Right lobe of liver (tissue), 6 donors: ENCODE data around the gene CARHSP1. TPM values are rescaled to one million over a fixed set of nuclear protein-coding genes. Genes with fewer than 3 reads are reported as not detected.

ENCODE experiments used
- ATAC-seq, 4 donors: fragments of 200-7000 bp; cut with Tn5 transposase; one replicate each; pipeline ENCODE4 v1.9.1; 2020; ENCODE audit warnings: mild to moderate bottlenecking in 4 of 4, moderate library complexity in 4 of 4
- DNase-seq, 3 donors: peaks; one replicate each; pipeline ENCODE4 v3.0.0-alpha.2; 2020
- H3K27ac ChIP-seq, 3 donors: fragments of 200-600 bp; one replicate each; pipeline ENCODE4 v1.8.0; 2022
- H3K27me3 ChIP-seq, 2 donors: fragments of 200-600 bp; one replicate each; pipeline ENCODE4 v1.8.0; 2022
- H3K36me3 ChIP-seq, 4 donors: fragments of 200-600 bp; sonication (generic) in 1 of 4; one replicate each; pipeline versions ENCODE4 v1.5.1 to v1.8.0; 2017 to 2022; ENCODE audit warnings: control low read depth in 1 of 4
- H3K4me1 ChIP-seq, 4 donors: fragments of 200-600 bp; sonication (generic) in 1 of 4; one replicate each; pipeline versions ENCODE4 v1.5.1 to v1.8.0; 2017 to 2022; ENCODE audit warnings: control low read depth in 1 of 4
- H3K4me3 ChIP-seq, 3 donors: fragments of 200-600 bp; one replicate each; pipeline ENCODE4 v1.8.0; 2022
- H3K9me3 ChIP-seq, 4 donors: fragments of 200-600 bp; sonication (generic) in 1 of 4; one replicate each; pipeline versions ENCODE4 v1.5.1 to v1.8.0; 2017 to 2022; ENCODE audit warnings: control low read depth in 1 of 4
- POLR2A ChIP-seq: fragments of 450-650 bp; IDR thresholded peaks from one replicate; pipeline ENCODE4 v1.6.1; 2017; ENCODE audit warnings: antibody characterized with exemption, mild to moderate bottlenecking
- WGBS: methylation state at CpG from one replicate; pipeline ENCODE4 v1.1.6; 2018; ENCODE audit warnings: low coverage, low lambda C conversion rate; ENCODE audit not compliant: insufficient coverage; ENCODE audit errors: missing lambda C conversion rate; 5-methylcytosine and 5-hydroxymethylcytosine counted together
- intact Hi-C, 2 donors: fragments of 100-400 bp; cut with DNase I; formaldehyde crosslinking; loops; one replicate each; pipeline versions ENCODE4 v1.11.2 to v1.14.1; 2022
- total RNA-seq, 6 experiments: library from RNA; depleted of rRNA in 2 of 6; stranded (reverse); fragments of >200 nt in 2 of 6; fragmentation: NEBNext Ultra II Directional in 3 of 6; extraction: Animal tissue kit (Norgen Biotek cat#: 25700) in 3 of 6; gene quantifications; one replicate each; pipeline versions ENCODE4 v1.1.0 to v1.2.4, GENCODE V29; 2016 to 2023
- TF ChIP-seq, protein P1 (sequence below), 4 donors: fragments of 200-600 bp in 3 of 4; fragments of 450-650 bp in 1 of 4; IDR thresholded peaks; one replicate each; pipeline versions ENCODE4 v1.5.1 to v1.8.0; 2016 to 2022; ENCODE audit warnings: antibody characterized with exemption in 4 of 4, mild to moderate bottlenecking in 2 of 4
- donor health status: DM: no; HTN: yes; CAD: no.
- donor health status: DM: no; HTN: no; CAD: no.
- donor health status: DM: no; HTN: no; CAD: no.
- donor health status: DM: no; HTN: yes; CAD: no.
- donor health status: DM: no; HTN: yes; CAD: no.

CARHSP1 gene
- total RNA-seq, 6 experiments from 2014 or later = 61.5 to 132 (median 73.1) TPM

DNA sequence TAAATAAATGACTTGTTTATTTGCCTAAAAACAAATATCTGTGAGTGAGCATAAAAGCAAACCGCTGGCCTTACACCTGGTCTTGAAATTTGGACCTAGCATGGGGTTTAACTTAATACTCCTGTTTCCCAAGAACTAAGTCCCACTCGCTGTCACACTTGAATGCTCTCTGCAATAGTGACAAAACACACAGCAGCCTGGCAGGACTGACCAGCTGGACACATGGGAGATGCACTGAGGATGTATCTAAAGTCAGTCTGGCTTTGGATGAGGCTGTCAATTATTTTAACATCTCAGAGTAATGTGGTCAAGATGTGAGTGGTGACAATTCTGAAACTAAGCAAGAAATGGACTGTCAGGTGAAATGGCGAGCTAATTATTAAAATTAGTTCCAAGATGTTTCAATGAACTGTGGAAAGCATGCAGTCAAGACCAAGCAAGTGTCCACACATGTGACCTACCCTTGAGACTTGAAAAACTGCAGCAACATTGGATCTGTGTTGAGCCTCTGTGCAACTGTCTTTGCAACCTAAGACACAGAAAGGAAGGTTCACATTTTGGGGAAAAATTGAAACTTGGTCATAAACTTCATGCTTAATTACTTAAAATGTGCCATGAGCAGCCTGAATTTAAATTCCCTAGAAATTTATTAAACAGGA, 30.0 kb upstream of the CARHSP1 start:
- Histone ChIP-seq H3K27ac (no peak overlapping the region), H3K4me1 (no peaks in the 10 kb centered on the region), H3K9me3 (no peaks in the 10 kb centered on the region), H3K27me3 (no peaks in the 10 kb centered on the region), H3K36me3 (peaks cover 24 to 98% (median 63%) of the 10 kb centered on the region in 4 donors), H3K4me3 (no peak overlapping the region)
- ATAC-seq = no peak
- no peak for DNase-seq
- intact Hi-C loops = loop anchor here in 1 of 2 donors (10.0 kb wide), 1 partner anchor 106 kb away; no protein-coding TSS in a partner anchor
- 96% methylated on average over 3 of the region's 3 CpGs for WGBS
- no peak for TF ChIP-seq POLR2A
- TF ChIP-seq, protein P1, sequence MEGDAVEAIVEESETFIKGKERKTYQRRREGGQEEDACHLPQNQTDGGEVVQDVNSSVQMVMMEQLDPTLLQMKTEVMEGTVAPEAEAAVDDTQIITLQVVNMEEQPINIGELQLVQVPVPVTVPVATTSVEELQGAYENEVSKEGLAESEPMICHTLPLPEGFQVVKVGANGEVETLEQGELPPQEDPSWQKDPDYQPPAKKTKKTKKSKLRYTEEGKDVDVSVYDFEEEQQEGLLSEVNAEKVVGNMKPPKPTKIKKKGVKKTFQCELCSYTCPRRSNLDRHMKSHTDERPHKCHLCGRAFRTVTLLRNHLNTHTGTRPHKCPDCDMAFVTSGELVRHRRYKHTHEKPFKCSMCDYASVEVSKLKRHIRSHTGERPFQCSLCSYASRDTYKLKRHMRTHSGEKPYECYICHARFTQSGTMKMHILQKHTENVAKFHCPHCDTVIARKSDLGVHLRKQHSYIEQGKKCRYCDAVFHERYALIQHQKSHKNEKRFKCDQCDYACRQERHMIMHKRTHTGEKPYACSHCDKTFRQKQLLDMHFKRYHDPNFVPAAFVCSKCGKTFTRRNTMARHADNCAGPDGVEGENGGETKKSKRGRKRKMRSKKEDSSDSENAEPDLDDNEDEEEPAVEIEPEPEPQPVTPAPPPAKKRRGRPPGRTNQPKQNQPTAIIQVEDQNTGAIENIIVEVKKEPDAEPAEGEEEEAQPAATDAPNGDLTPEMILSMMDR (IDR thresholded peaks at IDR 0.05) = no peak

DNA sequence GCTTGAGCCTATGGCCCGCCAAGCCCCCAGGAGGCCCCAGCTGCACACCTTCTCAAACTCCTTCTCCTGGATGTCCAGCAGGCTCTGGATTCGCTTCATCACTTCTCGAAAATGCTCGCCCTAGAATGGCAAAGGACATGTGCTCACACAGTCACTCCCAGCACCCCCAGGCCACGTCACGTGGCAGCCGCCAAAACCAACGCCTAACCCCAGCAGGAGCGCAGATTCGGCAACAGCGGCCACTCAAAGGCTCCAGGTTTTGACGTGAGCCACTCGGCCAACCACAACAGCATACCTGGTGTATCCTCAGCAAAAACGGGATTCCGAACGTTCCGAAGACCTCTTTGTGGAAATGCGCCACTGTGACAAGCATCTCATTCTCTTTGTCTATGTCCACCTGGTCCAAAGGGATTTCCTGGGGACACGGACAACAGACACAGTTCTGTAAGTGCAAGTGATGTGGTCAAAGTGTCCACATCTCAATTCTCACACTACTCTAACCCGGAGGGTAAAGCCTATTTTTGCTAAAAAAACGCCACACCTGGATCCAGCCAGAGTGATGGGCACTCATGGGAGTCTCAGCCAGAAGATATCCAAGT, 26.0 kb upstream of the CARHSP1 start:
- Histone ChIP-seq H3K9me3 (no peaks in the 10 kb centered on the region), H3K36me3 (peaks cover 22 to 90% (median 47%) of the 10 kb centered on the region in 4 donors), H3K4me1 (no peaks in the 10 kb centered on the region), H3K4me3 (no peak overlapping the region), H3K27me3 (no peaks in the 10 kb centered on the region), H3K27ac (no peak overlapping the region)
- ATAC-seq (no peak), DNase-seq (peak in 1 of 3 donors; percentile 37)
- intact Hi-C loops = loop anchor here in 1 of 2 donors (10.0 kb wide), 1 partner anchor 110 kb away; no protein-coding TSS in a partner anchor
- 78% methylated on average over 4 of the region's 21 CpGs for WGBS
- TF ChIP-seq, protein P1 (IDR thresholded peaks at IDR 0.05) = no peak
- TF ChIP-seq POLR2A = no peak

DNA sequence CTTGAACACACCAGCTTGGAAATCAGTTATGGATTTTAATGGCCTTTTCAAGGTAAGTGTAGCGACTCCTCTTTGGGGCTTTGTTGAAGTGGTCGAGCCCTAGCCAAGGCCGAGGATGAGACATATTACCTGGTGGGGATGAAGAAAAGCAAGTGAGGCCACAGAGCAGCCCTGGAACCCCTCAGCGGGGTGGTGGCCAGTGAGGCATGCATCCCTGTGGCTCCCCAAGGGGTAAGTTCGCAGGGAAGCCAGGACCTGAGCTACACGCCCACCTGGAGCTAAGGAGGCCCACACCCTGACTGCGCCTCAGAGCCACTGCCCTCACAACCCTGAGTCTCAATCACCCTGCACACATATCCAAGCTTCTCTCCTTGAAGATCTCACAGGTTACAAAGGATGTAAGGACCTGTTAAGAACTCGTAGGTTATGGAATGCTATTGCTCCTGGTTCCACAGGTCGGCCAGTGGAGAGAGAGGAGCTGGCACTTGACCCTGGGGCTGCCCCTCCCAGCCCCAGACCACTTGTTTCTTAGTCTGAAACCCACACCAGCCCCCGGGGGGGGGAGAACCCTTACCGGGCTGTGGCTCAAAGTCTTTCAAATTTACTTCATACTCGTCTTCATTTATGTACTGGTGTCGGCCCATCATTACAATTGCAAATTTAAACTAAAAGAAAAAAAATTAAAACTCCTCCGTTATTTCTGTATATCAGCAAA, 25.3 kb upstream of the CARHSP1 start:
- intact Hi-C loops = loop anchor here in 1 of 2 donors (10.0 kb wide), 1 partner anchor 111 kb away; no protein-coding TSS in a partner anchor
- H3K4me1 ChIP-seq = no peaks in the 10 kb centered on the region
- H3K27me3 ChIP-seq = no peaks in the 10 kb centered on the region
- H3K4me3 ChIP-seq = no peak overlapping the region
- WGBS = 97% methylated on average over 6 of the region's 14 CpGs
- TF ChIP-seq, protein P1 (IDR thresholded peaks at IDR 0.05) = no peak
- TF ChIP-seq POLR2A = no peak
- ATAC-seq (no peak), DNase-seq (peak in 1 of 3 donors; percentile 27)
- no peak overlapping the region for H3K27ac ChIP-seq
- H3K36me3 ChIP-seq = peaks cover 22 to 84% (median 42%) of the 10 kb centered on the region in 4 donors
- H3K9me3 ChIP-seq = no peaks in the 10 kb centered on the region

DNA sequence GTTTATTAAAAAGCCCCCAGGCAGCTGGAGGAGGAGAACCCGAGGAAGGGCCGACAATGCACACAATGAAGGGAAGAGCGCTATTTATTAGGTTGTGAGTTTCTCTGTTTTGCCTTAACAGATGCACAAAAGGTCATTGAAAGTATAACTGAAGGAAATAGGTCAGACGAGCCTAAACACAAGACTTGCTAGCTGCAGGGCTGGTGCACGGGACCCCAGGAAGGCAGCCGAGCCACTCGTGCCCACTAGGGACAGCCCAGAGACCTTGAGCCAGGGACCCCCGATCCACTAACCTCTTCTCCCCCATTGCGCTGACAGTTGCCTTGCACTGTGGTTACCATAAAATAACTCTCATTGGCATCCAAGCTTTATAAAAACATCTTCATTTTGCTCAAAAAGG, 24.6 kb upstream of the CARHSP1 start:
- Histone ChIP-seq H3K36me3 (peaks cover 21 to 77% (median 38%) of the 10 kb centered on the region in 4 donors), H3K4me1 (no peaks in the 10 kb centered on the region), H3K9me3 (no peaks in the 10 kb centered on the region), H3K27ac (no peak overlapping the region), H3K27me3 (no peaks in the 10 kb centered on the region), H3K4me3 (no peak overlapping the region)
- 78% methylated on average over 3 of the region's 9 CpGs for WGBS
- DNase-seq (peak in 1 of 3 donors; percentile 20), ATAC-seq (no peak)
- no peak for TF ChIP-seq POLR2A
- TF ChIP-seq, protein P1 (IDR thresholded peaks at IDR 0.05) = no peak
- intact Hi-C loops = loop anchor here in 1 of 2 donors (10.0 kb wide), 1 partner anchor 111 kb away; no protein-coding TSS in a partner anchor
